HG03565 (cell line): ENCODE measurements around the gene BLTP2.
"Not testable (repeated sequence)": the region's sequence is repeated elsewhere in the genome, so short reads cannot be mapped to it uniquely, and the experiment has no call there.

ENCODE experiments used
- ATAC-seq: cut with Tn5 transposase; IDR thresholded peaks from one replicate; pipeline ENCODE4 v1.9.1; 2021; ENCODE audit warnings: mild to moderate bottlenecking, moderate library complexity; ENCODE audit not compliant: unreplicated experiment

BLTP2 gene

GRCh38 chr17:28644787-28645575 lies at the start of gene BLTP2:
TSS of gene BLTP2 (minus strand) at chr17:28645158. CDS start at chr17:28645056, 102 bp downstream.
- ATAC-seq: peak; percentile 84

GRCh38 chr17:28693869-28694268 lies 48.9 kb upstream of the BLTP2 start:
- ATAC-seq: no peak

DNA sequence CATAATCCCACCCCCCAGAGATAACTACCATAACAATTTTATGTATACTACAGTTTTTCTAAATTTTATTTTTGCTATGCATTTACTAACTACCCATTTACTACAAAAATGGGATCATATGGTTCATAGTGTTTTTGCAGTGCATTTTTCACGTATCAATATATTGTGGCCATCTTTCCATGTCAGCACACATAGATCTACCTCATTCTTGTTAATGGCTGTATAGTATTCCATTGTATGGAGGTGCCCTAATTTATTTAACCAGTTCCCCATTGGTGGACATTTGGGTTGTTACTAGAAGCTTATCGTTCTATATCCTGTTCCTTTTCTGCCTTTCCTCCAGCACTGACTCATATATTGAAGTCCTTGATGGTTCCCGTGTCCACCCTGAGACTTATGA lies 44.1 kb upstream of the BLTP2 start:
- ATAC-seq: no peak

GRCh38 chr17:28688481-28688880 lies 43.5 kb upstream of the BLTP2 start:
- ATAC-seq: no peak

- no peak for ATAC-seq
Observed at GRCh38 chr17:28686296-28686695, 41.3 kb upstream of the BLTP2 start.

GRCh38 chr17:28685366-28685765 lies 40.4 kb upstream of the BLTP2 start:
- ATAC-seq: no peak

DNA sequence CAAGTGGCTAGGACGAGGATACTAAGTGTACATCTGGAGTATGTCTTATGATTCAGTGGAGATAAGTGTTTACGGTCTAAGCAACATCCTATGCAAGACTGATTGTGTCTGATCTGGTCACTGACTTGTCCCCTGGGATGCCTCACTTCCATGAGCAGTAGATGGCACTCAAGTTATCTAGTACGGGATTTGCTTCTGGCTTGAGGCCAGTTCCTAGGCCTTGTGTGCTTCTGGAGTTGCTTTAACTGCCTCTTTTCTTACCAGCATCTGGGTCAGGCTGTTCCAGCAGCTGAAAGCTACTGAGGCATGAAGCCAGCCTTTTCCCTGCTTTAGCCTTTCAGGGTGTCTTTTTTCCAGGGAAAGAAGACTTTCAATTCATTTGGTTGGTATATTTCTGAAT lies 40.0 kb upstream of the BLTP2 start:
- no peak for ATAC-seq

GRCh38 chr17:28682655-28683054 lies 37.7 kb upstream of the BLTP2 start:
- ATAC-seq: no peak

GRCh38 chr17:28675980-28676379 lies 31.0 kb upstream of the BLTP2 start:
- ATAC-seq: no peak

- ATAC-seq: no peak
Observed at GRCh38 chr17:28675490-28675889, 30.5 kb upstream of the BLTP2 start.

- no peak for ATAC-seq
Observed at GRCh38 chr17:28669918-28670317, 25.0 kb upstream of the BLTP2 start.

DNA sequence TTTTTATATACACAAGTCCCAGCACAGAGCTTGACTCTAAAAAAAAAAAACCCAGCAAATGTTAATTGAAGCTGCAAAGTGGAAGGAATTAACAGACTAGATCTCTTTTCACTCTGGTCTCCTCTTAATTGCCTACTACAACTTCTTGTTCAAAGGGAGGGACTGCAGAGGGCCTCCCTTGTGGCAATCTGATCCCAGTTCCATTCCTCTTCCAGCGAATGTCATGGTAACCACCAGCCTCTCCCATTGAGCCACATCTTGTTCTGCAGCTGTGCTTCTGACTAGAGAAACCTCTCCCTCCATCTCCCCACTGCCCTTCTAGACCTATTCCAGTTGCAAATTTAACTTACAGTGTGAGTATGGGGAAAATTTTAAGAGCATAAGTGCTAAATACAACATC lies 22.9 kb upstream of the BLTP2 start:
- ATAC-seq: no peak

- no peak for ATAC-seq
Observed at GRCh38 chr17:28665994-28666393, 21.0 kb upstream of the BLTP2 start.

DNA sequence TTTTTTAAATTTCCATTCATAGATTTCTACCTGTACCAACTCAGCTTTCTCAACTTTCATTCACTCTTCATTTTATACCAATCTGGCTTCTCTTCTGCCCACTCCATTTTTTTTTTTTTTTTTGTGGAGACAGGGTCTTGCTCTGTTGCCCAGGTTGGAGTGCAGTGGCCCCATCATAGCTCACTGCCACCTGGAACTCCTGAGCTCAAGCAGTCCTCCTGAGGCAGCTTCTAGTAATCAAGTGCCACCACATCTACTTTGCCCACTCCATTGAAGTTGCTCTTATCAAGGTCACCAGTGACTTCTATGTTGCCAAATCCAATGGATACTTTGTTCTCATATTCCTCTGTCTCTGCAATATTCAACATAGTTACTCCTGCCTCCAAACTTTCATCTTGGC lies 18.8 kb upstream of the BLTP2 start:
- no peak for ATAC-seq

GRCh38 chr17:28662527-28662829 lies 17.5 kb upstream of the BLTP2 start:
- ATAC-seq: no peak

DNA sequence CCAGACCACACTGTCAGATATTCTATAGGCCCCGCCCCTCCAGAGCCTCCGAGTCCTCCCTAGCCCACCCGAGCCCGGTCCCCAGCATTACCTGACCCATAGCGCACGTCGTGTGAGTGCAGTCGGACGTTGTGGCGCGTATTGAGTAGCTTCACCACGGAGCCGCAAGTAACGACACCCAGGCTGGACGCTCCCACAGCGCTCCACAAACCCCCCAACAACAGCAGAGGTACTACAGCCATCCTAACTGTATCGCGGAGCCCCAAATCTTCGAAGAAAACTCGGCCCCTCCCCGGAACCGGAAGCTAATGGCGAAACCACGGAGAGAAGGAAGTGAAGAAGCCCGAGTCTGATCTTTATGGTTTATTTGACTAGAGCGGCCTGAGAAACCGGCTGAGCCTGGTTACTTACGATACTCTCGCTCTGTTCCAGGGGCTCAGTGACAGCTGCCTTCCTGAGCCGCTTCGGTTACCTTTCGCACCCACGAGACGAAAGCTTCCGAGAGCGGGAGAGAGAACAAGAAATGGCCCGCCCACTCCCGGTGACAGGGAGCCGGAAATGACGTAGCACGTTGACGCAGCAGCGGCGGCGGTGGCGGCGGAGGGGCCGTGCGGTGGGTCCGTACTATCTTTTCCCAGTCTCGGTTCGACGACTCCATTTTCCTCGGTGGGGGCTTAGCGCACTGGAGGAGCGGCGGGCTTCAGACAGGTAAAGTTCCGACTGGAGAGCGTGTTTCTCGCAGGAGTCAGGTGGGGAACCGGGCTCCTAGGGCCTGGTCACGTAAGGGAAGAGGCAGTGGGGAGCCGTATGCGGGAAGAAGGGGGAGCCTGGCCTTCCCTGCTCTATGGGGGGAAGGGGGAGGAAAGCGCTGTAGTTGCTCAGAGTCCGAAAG lies 16.9 kb upstream of the BLTP2 start, which contains the start of the genes SDF2 and SUPT6H:
TSS of gene SDF2 (minus strand) at position 272 of the 892 bp plus-strand sequence. CDS start at position 242, 30 bp downstream.
TSS of gene SUPT6H (plus strand) at position 571 of the 892 bp plus-strand sequence. CDS start 11,197 bp downstream, outside the sequence.
- ATAC-seq: peak; percentile 58

DNA sequence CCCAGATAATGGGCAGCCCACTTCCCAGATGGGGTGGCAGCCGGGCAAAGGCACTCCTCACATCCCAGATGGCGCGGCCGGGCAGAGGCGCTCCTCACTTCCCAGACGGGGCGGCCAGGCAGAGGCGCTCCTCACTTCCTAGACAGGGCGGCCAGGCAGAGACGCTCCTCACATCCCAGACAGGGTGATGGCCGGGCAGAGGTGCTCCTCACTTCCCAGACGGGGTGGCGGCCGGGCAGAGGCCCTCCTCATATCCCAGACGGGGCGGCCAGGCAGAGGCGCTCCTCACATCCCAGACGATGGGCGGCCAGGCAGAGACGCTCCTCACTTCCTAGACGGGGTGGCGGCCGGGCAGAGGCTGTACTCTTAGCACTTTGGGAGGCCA lies 14.5 kb upstream of the BLTP2 start:
- not testable (repeated sequence) for ATAC-seq

GRCh38 chr17:28658766-28659496 lies 14.0 kb upstream of the BLTP2 start:
- not testable (repeated sequence) for ATAC-seq

GRCh38 chr17:28658342-28658741 lies 13.4 kb upstream of the BLTP2 start:
- ATAC-seq: not testable (repeated sequence)

GRCh38 chr17:28657756-28658155 lies 12.8 kb upstream of the BLTP2 start:
- no peak for ATAC-seq

DNA sequence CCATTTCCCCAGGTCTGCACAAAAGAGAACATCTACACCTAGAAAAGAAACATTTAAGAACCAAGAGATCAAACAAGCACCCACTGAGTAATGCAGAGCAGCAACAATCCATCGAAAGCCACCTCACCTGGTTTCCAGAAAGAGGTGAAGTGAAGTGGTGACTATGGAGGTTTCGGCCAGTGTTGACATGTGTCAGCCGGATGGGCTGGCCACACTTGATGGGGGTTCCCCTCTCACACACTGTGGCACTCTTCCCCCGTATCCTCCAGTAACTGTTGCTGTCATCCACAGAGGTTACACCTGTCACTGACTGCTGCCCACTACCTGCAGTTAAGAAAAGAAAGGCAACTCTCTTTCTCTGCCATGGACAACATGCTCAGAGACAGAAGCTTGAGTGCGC lies 10.2 kb upstream of the BLTP2 start:
- ATAC-seq: no peak
